A673 (cell line): ENCODE data around the gene C16orf96.

Experiments
- EZH2 ChIP-seq: fragments of 200-600 bp; sonication (generic); IDR thresholded peaks from 2 replicates; pipeline ENCODE4 v1.6.1; 2017; ENCODE audit warnings: borderline replicate concordance, low read depth, mild to moderate bottlenecking, mixed read lengths, antibody characterized with exemption, low read length; ENCODE audit not compliant: poor library complexity, severe bottlenecking
- TF ChIP-seq, protein P1 (sequence below): fragments of 300-800, 200-600 bp; sonication (generic); conservative IDR thresholded peaks from 2 replicates; pipeline ENCODE4 v1.5.1; 2017; ENCODE audit warnings: low read depth, mild to moderate bottlenecking, antibody characterized with exemption, low read length, moderate library complexity, mixed read lengths

- TF ChIP-seq, protein P1, sequence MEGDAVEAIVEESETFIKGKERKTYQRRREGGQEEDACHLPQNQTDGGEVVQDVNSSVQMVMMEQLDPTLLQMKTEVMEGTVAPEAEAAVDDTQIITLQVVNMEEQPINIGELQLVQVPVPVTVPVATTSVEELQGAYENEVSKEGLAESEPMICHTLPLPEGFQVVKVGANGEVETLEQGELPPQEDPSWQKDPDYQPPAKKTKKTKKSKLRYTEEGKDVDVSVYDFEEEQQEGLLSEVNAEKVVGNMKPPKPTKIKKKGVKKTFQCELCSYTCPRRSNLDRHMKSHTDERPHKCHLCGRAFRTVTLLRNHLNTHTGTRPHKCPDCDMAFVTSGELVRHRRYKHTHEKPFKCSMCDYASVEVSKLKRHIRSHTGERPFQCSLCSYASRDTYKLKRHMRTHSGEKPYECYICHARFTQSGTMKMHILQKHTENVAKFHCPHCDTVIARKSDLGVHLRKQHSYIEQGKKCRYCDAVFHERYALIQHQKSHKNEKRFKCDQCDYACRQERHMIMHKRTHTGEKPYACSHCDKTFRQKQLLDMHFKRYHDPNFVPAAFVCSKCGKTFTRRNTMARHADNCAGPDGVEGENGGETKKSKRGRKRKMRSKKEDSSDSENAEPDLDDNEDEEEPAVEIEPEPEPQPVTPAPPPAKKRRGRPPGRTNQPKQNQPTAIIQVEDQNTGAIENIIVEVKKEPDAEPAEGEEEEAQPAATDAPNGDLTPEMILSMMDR: no peak
- TF ChIP-seq EZH2: no peak
These were observed 51.9 kb downstream of the C16orf96 start for GRCh38 chr16:4607841-4608703.
